NB4 (cell line): Measurements from ENCODE around the gene NEU3.

Experiments used
- DNase-seq: peaks from one replicate; pipeline ENCODE4 v3.0.0; 2010; ENCODE audit warnings: low read depth
- H3K4me3 ChIP-seq: one replicate; pipeline ENCODE4 v1.5.1; 2011; ENCODE audit warnings: mild to moderate bottlenecking, low read depth, low read length, moderate library complexity
- MAX ChIP-seq: IDR thresholded peaks from 2 replicates; pipeline ENCODE4 v1.6.1; 2011; ENCODE audit warnings: low read depth, low read length
- MYC ChIP-seq: IDR thresholded peaks from 2 replicates; pipeline ENCODE4 v1.6.1; 2011; ENCODE audit warnings: low read depth, low read length
- POLR2A ChIP-seq: IDR thresholded peaks from 2 replicates; pipeline ENCODE4 v1.6.1; 2011; ENCODE audit warnings: mild to moderate bottlenecking; ENCODE audit not compliant: insufficient read length; ENCODE audit errors: extremely low read depth
- TF ChIP-seq, protein P1 (sequence below): IDR thresholded peaks from one replicate; pipeline ENCODE4 v1.5.1; 2012; ENCODE audit warnings: low read depth, low read length

The NEU3 gene, protein sequence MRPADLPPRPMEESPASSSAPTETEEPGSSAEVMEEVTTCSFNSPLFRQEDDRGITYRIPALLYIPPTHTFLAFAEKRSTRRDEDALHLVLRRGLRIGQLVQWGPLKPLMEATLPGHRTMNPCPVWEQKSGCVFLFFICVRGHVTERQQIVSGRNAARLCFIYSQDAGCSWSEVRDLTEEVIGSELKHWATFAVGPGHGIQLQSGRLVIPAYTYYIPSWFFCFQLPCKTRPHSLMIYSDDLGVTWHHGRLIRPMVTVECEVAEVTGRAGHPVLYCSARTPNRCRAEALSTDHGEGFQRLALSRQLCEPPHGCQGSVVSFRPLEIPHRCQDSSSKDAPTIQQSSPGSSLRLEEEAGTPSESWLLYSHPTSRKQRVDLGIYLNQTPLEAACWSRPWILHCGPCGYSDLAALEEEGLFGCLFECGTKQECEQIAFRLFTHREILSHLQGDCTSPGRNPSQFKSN

GRCh38 chr11:74988541-74989259 is at the start of gene NEU3:
Gene NEU3, plus strand, starts transcription at chr11:74988933. Its CDS starts 128 bp downstream, at chr11:74989061.
- TF ChIP-seq POLR2A, result peak; percentile 82
- TF ChIP-seq MYC, result peak; percentile 32; the same call in 1 of the 2 replicates
- TF ChIP-seq, protein P1, sequence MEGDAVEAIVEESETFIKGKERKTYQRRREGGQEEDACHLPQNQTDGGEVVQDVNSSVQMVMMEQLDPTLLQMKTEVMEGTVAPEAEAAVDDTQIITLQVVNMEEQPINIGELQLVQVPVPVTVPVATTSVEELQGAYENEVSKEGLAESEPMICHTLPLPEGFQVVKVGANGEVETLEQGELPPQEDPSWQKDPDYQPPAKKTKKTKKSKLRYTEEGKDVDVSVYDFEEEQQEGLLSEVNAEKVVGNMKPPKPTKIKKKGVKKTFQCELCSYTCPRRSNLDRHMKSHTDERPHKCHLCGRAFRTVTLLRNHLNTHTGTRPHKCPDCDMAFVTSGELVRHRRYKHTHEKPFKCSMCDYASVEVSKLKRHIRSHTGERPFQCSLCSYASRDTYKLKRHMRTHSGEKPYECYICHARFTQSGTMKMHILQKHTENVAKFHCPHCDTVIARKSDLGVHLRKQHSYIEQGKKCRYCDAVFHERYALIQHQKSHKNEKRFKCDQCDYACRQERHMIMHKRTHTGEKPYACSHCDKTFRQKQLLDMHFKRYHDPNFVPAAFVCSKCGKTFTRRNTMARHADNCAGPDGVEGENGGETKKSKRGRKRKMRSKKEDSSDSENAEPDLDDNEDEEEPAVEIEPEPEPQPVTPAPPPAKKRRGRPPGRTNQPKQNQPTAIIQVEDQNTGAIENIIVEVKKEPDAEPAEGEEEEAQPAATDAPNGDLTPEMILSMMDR, result no peak
- no peak; the same call in none of the 2 replicates for TF ChIP-seq MAX

DNA sequence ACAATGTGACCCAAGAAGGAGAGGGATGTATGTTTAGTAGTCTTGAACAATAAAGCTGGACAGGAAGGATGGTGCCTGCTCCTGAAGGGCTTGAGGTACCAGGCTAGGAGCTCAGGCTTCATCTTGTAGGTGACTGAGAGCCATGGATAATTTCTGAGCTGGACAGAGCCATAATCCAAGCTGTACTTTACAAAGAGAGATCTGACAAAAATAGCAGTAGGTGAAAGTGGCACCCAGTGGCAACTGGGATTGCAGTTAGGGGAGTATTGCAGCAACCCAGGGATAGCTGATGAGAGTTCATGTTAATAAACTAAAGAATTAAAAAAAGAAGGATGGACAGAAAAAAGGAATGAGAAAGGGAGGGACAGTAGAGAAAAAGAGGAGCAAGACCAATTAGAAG is 47.2 kb upstream of the NEU3 start:
- TF ChIP-seq POLR2A, result no peak
- TF ChIP-seq, protein P1, result no peak
- no peak for TF ChIP-seq MAX
- TF ChIP-seq MYC, result no peak

More at GRCh38 chr11:74988541-74989259, at the start of gene NEU3:
- peak within 1 kb of the TSS; percentile 93 for H3K4me3 ChIP-seq
- DNase-seq, result peak; percentile 92

GRCh38 chr11:74942073-74942759 is 46.5 kb upstream of the NEU3 start:
- no peak overlapping the region for H3K4me3 ChIP-seq
- no peak for DNase-seq
- TF ChIP-seq MAX (no peak), POLR2A (no peak), MYC (no peak)
- TF ChIP-seq, protein P1, result no peak

More for the DNA sequence above, 47.2 kb upstream of the NEU3 start:
- no peak overlapping the region for H3K4me3 ChIP-seq
- DNase-seq, result no peak

DNA sequence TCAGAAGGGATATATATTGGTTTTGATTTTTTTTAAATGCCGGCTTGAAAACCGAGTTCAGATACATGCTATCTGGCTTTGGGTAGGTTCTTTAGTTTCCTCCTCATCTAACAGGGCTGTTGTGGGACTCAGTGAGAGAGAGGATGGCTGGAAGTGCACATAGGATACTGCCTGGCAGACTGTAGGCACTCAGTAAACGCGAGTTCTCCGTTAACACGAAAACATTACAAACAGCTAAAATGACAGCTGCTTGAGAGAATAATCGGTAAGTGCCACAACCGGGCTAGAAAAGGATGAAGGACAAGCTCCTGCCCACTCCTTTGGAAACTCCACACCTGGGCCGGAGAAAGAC is 40.2 kb upstream of the NEU3 start:
- TF ChIP-seq, protein P1, result no peak
- TF ChIP-seq MYC, result no peak
- TF ChIP-seq MAX, result no peak
- no peak for TF ChIP-seq POLR2A
- peak; percentile 48 for DNase-seq

GRCh38 chr11:74948898-74949752 is 39.6 kb upstream of the NEU3 start, which contains the start of the genes SPCS2 and XRRA1:
Gene SPCS2, plus strand, starts transcription at chr11:74949266. Its CDS starts 20 bp downstream, at chr11:74949286.
Gene XRRA1, minus strand, starts transcription at chr11:74949091. Its CDS starts 8,213 bp downstream, at chr11:74940878.
- peak within 1 kb of the TSS; percentile 89 for H3K4me3 ChIP-seq
- TF ChIP-seq POLR2A, result peak; percentile 79
- peak; percentile 83 for TF ChIP-seq MYC
- TF ChIP-seq, protein P1, result no peak
- TF ChIP-seq MAX, result peak; percentile 86
- peak; percentile 100 for DNase-seq

More for the DNA sequence above, 40.2 kb upstream of the NEU3 start:
- H3K4me3 ChIP-seq, result peak overlapping the region; percentile 89
